ENCODE measurements around the gene TMBIM4. TPM values are rescaled to one million over a fixed set of nuclear protein-coding genes. Genes with fewer than 3 reads are reported as not detected.
"Not testable (repeated sequence)": the region's sequence is repeated elsewhere in the genome, so short reads cannot be mapped to it uniquely, and the experiment has no call there.

TMBIM4 gene
- total RNA-seq, 2 donors from 2014 or later: 18.7 to 21.9 TPM

- no CpG with 5 or more reads among the region's 1 CpG for WGBS, 2 experiments (ENCODE audit: insufficient coverage in 1 of 2, insufficient read length in 1 of 2)
- H3K27me3 ChIP-seq (ENCODE audit: control insufficient read depth, insufficient read depth, low read length, poor library complexity, severe bottlenecking): peaks cover 22% of the 10 kb centered on the region
- Mint-ChIP-seq H3K4me3 (no peak overlapping the region), H3K27me3 (ENCODE audit: insufficient read depth) (peaks cover 12% of the 10 kb centered on the region), H3K4me1 (peaks cover 2% of the 10 kb centered on the region), H3K9me3 (peaks cover 28% of the 10 kb centered on the region), H3K36me3 (ENCODE audit: low read depth) (no peaks in the 10 kb centered on the region), H3K27ac (no peak overlapping the region)
- H3K27ac ChIP-seq (ENCODE audit: low read depth, low read length): no peak overlapping the region
- peaks cover 14% of the 10 kb centered on the region for H3K9me3 ChIP-seq (ENCODE audit: control insufficient read depth, low read length)
- no peaks in the 10 kb centered on the region for H3K4me1 ChIP-seq (ENCODE audit: control insufficient read depth, insufficient read depth, low read length)
- H3K36me3 ChIP-seq (ENCODE audit: control insufficient read depth, insufficient read depth, low read length): no peaks in the 10 kb centered on the region
- no peak overlapping the region for H3K9ac ChIP-seq (ENCODE audit: extremely low read depth, low read length, poor library complexity, severe bottlenecking)
- TF ChIP-seq CTCF (conservative IDR thresholded peaks at IDR 0.05): no peak
- no peak overlapping the region for H3K4me3 ChIP-seq (ENCODE audit: low read length)
- no peak for DNase-seq
These were observed 6.5 kb upstream of the TMBIM4 start for GRCh38 chr12:66176105-66176900.

GRCh38 chr12:66174391-66175325 is 4.9 kb upstream of the TMBIM4 start:
- peaks cover 33% of the 10 kb centered on the region for H3K9me3 Mint-ChIP-seq
- H3K27me3 ChIP-seq (ENCODE audit: control insufficient read depth, insufficient read depth, low read length, poor library complexity, severe bottlenecking): peaks cover 22% of the 10 kb centered on the region
- not testable (repeated sequence) for H3K4me1 Mint-ChIP-seq; H3K36me3 ChIP-seq (ENCODE audit: control insufficient read depth, insufficient read depth, low read length); H3K9ac ChIP-seq (ENCODE audit: extremely low read depth, low read length, poor library complexity, severe bottlenecking); H3K27ac ChIP-seq (ENCODE audit: low read depth, low read length); H3K36me3 Mint-ChIP-seq (ENCODE audit: low read depth); H3K27ac Mint-ChIP-seq; H3K4me1 ChIP-seq (ENCODE audit: control insufficient read depth, insufficient read depth, low read length); H3K4me3 ChIP-seq (ENCODE audit: low read length); H3K4me3 Mint-ChIP-seq
- peaks cover 12% of the 10 kb centered on the region for H3K27me3 Mint-ChIP-seq (ENCODE audit: insufficient read depth)
- H3K9me3 ChIP-seq (ENCODE audit: control insufficient read depth, low read length): peaks cover 18% of the 10 kb centered on the region
- 92% methylated on average over 23 to 49 of the region's 54 CpGs for WGBS, 2 experiments (ENCODE audit: insufficient coverage in 1 of 2, insufficient read length in 1 of 2)
- DNase-seq: peak; percentile 57

- Mint-ChIP-seq H3K4me3 (peak overlapping the region; percentile 80), H3K27ac (no peak overlapping the region), H3K9me3 (peaks cover 41% of the 10 kb centered on the region), H3K4me1 (peaks cover 3% of the 10 kb centered on the region), H3K36me3 (ENCODE audit: low read depth) (peaks cover 7% of the 10 kb centered on the region), H3K27me3 (ENCODE audit: insufficient read depth) (no peaks in the 10 kb centered on the region)
- Histone ChIP-seq H3K4me3 (ENCODE audit: low read length) (no peak overlapping the region), H3K9me3 (ENCODE audit: control insufficient read depth, low read length) (peaks cover 35% of the 10 kb centered on the region), H3K36me3 (ENCODE audit: control insufficient read depth, insufficient read depth, low read length) (peaks cover 5% of the 10 kb centered on the region), H3K4me1 (ENCODE audit: control insufficient read depth, insufficient read depth, low read length) (no peaks in the 10 kb centered on the region), H3K27me3 (ENCODE audit: control insufficient read depth, insufficient read depth, low read length, poor library complexity, severe bottlenecking) (no peaks in the 10 kb centered on the region), H3K9ac (ENCODE audit: extremely low read depth, low read length, poor library complexity, severe bottlenecking) (no peak overlapping the region), H3K27ac (ENCODE audit: low read depth, low read length) (no peak overlapping the region)
- TF ChIP-seq CTCF (conservative IDR thresholded peaks at IDR 0.05): no peak
- 92 to 93% methylated on average over 2 to 3 of the region's 3 CpGs for WGBS, 2 experiments (ENCODE audit: insufficient coverage in 1 of 2, insufficient read length in 1 of 2)
- no peak for DNase-seq
These were observed 810 bp upstream of the TMBIM4 start for GRCh38 chr12:66170606-66171005.

Measured in endodermal cell (in vitro differentiated cells).